Measurements from ENCODE around the gene FOXI3.

Gene FOXI3

DNA sequence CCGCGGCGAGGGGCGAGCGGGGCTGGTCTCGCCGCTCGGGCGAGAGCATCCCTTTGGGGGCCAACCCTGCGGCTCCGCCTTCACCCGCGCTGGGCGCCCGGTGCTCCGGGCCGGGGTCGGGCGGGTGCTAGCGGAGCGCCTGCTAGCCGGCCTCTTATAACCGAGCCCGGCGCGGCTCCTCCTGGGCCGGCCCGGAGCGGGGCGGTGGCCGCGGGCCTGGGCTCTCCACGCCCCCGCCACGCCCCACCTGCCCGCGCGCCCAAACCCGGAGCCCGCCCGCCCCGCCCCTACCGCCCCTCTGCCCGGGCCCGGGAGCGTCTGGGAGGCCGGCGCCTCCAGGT is at the start of gene FOXI3:
TSS of gene FOXI3 (minus strand) at position 129 of the 341 bp plus-strand sequence. CDS start 158 bp downstream, outside the sequence.
- H3K4me3 ChIP-seq (ENCODE audit: low read depth, low read length): peak within 1 kb of the TSS; percentile 38; the same call in 1 of the 2 replicates
- TF ChIP-seq, protein P1, sequence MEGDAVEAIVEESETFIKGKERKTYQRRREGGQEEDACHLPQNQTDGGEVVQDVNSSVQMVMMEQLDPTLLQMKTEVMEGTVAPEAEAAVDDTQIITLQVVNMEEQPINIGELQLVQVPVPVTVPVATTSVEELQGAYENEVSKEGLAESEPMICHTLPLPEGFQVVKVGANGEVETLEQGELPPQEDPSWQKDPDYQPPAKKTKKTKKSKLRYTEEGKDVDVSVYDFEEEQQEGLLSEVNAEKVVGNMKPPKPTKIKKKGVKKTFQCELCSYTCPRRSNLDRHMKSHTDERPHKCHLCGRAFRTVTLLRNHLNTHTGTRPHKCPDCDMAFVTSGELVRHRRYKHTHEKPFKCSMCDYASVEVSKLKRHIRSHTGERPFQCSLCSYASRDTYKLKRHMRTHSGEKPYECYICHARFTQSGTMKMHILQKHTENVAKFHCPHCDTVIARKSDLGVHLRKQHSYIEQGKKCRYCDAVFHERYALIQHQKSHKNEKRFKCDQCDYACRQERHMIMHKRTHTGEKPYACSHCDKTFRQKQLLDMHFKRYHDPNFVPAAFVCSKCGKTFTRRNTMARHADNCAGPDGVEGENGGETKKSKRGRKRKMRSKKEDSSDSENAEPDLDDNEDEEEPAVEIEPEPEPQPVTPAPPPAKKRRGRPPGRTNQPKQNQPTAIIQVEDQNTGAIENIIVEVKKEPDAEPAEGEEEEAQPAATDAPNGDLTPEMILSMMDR (IDR thresholded peaks at IDR 0.05; ENCODE audit: low read depth, low read length, missing control alignments): no peak
- DNase-seq (ENCODE audit: low read depth): no peak

DNA sequence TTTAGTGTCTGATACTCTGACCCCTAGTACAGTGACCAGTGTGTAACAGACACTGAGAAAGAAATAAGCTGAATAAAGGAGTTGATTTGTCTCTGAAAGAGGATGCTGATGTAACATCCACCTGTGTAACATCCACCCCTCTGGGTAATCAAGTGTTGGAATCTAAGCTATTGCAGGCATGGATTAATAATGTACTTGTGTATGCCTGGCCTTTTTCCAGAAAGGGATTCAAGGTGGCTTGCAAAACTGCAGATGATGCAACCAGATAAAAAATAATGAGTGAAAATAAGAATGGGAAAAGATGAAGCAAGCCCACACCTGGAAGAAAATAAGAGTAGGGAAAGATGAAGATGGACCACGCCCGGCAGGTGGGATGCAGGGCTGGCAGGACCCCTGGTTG is 48.2 kb upstream of the FOXI3 start:
- TF ChIP-seq, protein P1 (IDR thresholded peaks at IDR 0.05; ENCODE audit: low read depth, low read length, missing control alignments): no peak
- H3K4me3 ChIP-seq (ENCODE audit: low read depth, low read length): no peak overlapping the region
- DNase-seq (ENCODE audit: low read depth): no peak

DNA sequence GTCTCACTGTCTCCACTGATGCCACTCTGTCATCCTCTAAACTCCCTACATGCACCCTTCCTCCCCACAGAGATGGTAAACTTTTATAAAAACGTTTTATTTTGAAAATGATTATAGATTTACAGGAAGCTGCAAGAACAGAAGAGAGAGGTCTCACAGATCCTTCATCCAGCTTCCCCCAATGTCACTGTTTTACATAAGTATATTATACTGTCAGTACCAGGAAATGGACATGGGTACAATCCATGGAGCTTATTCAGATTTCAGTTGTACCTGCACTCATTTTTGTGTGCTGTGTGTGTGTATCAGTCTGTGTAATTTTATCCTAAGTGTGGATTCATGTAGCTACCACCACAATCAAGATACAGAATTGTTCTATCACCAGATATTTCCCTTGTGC is 46.7 kb upstream of the FOXI3 start:
- H3K4me3 ChIP-seq (ENCODE audit: low read depth, low read length): no peak overlapping the region
- TF ChIP-seq, protein P1 (IDR thresholded peaks at IDR 0.05; ENCODE audit: low read depth, low read length, missing control alignments): no peak
- DNase-seq (ENCODE audit: low read depth): no peak

DNA sequence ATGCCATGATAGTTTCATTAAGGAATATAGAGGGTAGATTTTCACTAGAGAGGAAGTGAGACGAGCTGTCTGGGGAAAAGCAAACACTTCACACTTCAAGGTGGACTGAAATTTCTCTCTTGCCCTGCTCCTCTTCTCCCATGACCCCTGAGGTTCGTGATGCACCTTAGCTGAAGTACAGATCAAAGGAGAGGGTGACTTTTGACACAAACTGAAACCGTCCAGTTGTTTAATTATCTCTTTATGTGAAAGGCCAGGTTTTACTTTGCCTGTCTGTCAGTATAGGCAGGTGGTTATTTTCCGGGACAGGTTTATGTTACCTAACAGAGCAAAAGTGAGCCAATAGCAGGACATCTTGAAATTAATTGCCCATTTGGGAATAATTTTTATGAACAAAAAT is 41.0 kb upstream of the FOXI3 start:
- TF ChIP-seq, protein P1 (IDR thresholded peaks at IDR 0.05; ENCODE audit: low read depth, low read length, missing control alignments): no peak
- DNase-seq (ENCODE audit: low read depth): no peak
- no peak overlapping the region for H3K4me3 ChIP-seq (ENCODE audit: low read depth, low read length)

DNA sequence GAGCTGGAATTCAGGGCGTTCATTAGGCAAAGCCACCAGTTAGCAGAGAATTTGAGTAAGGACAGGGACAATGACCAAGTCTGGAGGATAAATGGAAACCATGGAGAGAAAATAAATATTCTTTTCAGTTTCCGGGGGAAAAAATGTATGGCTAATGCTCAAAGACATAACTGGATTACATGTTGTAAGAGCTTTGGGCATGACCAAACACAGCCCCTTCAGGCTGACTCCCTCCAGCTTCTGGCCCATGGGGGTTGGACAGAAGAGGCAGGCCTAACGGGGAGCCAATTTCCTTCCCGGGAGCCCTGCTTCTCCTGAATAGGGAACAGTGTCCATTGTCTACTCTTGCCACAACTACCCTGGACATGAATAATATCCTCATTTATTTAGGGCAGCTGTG is 39.5 kb upstream of the FOXI3 start:
- TF ChIP-seq, protein P1 (IDR thresholded peaks at IDR 0.05; ENCODE audit: low read depth, low read length, missing control alignments): no peak
- no peak for DNase-seq (ENCODE audit: low read depth)
- no peak overlapping the region for H3K4me3 ChIP-seq (ENCODE audit: low read depth, low read length)

DNA sequence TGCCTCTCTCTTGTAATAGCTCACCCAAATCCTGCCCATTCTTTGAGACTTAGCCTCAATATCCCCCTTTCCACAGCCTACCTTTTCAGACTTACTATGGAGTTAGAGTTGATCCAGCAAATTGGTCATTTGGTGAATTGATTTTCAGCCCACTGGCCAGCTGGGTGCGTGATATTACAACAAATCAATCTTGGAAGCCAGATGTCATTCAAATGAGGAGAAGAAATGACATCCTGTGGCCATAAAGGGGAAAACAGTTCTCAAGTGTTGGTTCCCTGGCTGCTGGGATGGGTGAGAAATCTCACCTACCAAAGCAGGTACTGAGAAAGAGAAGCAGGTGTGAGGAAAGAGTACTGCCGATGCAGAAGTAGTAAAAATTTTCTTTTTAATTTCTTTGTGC is 36.7 kb upstream of the FOXI3 start:
- no peak for DNase-seq (ENCODE audit: low read depth)
- H3K4me3 ChIP-seq (ENCODE audit: low read depth, low read length): no peak overlapping the region
- TF ChIP-seq, protein P1 (IDR thresholded peaks at IDR 0.05; ENCODE audit: low read depth, low read length, missing control alignments): no peak

DNA sequence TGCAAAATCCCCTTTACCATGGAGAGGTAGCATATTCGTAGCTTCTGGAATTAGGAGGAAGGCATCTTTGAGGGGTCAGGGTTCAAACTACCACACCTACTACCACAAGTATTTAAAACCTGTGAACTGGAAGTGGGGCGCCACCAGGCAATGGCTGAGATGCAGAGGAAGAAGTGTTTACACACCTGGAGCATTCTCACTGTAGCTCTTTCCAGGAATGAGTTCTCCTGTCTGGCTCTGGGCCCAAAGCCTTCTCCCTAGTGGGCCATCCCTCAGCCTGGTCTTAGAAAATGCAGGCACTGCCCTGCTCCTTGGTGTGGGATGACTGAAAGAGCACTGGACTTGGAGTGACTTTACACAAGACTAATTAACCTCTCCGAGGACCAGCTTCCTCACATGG is 30.7 kb upstream of the FOXI3 start:
- no peak for DNase-seq (ENCODE audit: low read depth)
- TF ChIP-seq, protein P1 (IDR thresholded peaks at IDR 0.05; ENCODE audit: low read depth, low read length, missing control alignments): no peak
- no peak overlapping the region for H3K4me3 ChIP-seq (ENCODE audit: low read depth, low read length)

Data from GM12864 (cell line).